ENCODE measurements around the gene ZNHIT3.

GRCh38 chr17:36501963-36502362 is 15.5 kb downstream of the ZNHIT3 start:
- TF ChIP-seq CTCF (IDR thresholded peaks at IDR 0.05) (no peak), POLR2A (IDR thresholded peaks at IDR 0.05) (no peak)
